IMR-90 (cell line): ENCODE measurements around the gene PLXNB3. TPM values are rescaled to one million over a fixed set of nuclear protein-coding genes. Genes with fewer than 3 reads are reported as not detected.

Experiments
- ATAC-seq: fragments of 200-7000 bp; cut with Tn5 transposase; 2 replicates; pipeline ENCODE4 v1.9.1; 2020; ENCODE audit warnings: low read depth, mild to moderate bottlenecking, moderate library complexity
- BruUV-seq: library from RNA; stranded (reverse); fragments of 400-500 nt; replicated peaks from 2 replicates; lab custom pipeline; 2021; lab: Mats Ljungman, UMichigan
- CTCF ChIA-PET: fragments of 300-600 bp; formaldehyde crosslinking; extraction: SDS; loops from one replicate; lab custom pipeline; 2021; ENCODE audit warnings: antibody characterized with exemption; lab: Yijun Ruan, JAX
- POLR2A ChIA-PET: fragments of 300-600 bp; sonication (Branson Sonifier 250); formaldehyde crosslinking; loops from one replicate; lab custom pipeline; 2022; ENCODE audit warnings: antibody characterized with exemption; ENCODE audit not compliant: unreplicated experiment; lab: Charles Lee
- DNase-seq: peaks from one replicate; pipeline ENCODE4 v3.0.0; 2013
- H2AFZ ChIP-seq: replicated peaks from 2 replicates; pipeline ENCODE3; 2013; ENCODE audit warnings: low read length, mild to moderate bottlenecking; ENCODE audit not compliant: poor library complexity
- H2AK5ac ChIP-seq: 2 replicates; pipeline ENCODE4 v1.6.1; 2013; ENCODE audit warnings: low read depth, low read length, inconsistent platforms
- H2AK9ac ChIP-seq: replicated peaks from 2 replicates; pipeline ENCODE3; 2013; ENCODE audit warnings: mild to moderate bottlenecking, low read depth, low read length, moderate library complexity; ENCODE audit not compliant: poor library complexity
- H2BK120ac ChIP-seq: 2 replicates; pipeline ENCODE4 v1.6.1; 2013; ENCODE audit warnings: low read depth, low read length, inconsistent platforms
- H2BK15ac ChIP-seq: 3 replicates; pipeline ENCODE4 v1.6.1; 2013; ENCODE audit warnings: low read depth, low read length, inconsistent platforms
- H2BK20ac ChIP-seq: 2 replicates; pipeline ENCODE4 v1.6.1; 2013; ENCODE audit warnings: low read depth, mild to moderate bottlenecking, inconsistent platforms, low read length, moderate library complexity
- H2BK5ac ChIP-seq: 2 replicates; pipeline ENCODE4 v1.6.1; 2013; ENCODE audit warnings: mild to moderate bottlenecking, low read depth, low read length, inconsistent platforms; ENCODE audit not compliant: poor library complexity, severe bottlenecking
- H3K14ac ChIP-seq: replicated peaks from 2 replicates; pipeline ENCODE4 v1.6.1; 2013; ENCODE audit warnings: low read depth, low read length, inconsistent platforms
- H3K18ac ChIP-seq: 2 replicates; pipeline ENCODE4 v1.6.1; 2013; ENCODE audit warnings: low read depth, low read length, control low read depth
- H3K23ac ChIP-seq: 2 replicates; pipeline ENCODE4 v1.6.1; 2013; ENCODE audit warnings: low read depth, low read length, inconsistent platforms
- H3K27ac ChIP-seq: 2 replicates; pipeline ENCODE4 v1.5.1; 2013; ENCODE audit warnings: mild to moderate bottlenecking, control low read depth, low read length; ENCODE audit not compliant: insufficient read depth
- H3K27me3 ChIP-seq: 2 replicates; pipeline ENCODE4 v1.6.1; 2013; ENCODE audit warnings: low read length; ENCODE audit not compliant: control insufficient read depth, insufficient read depth
- H3K36me3 ChIP-seq: 2 replicates; pipeline ENCODE4 v1.6.1; 2013; ENCODE audit warnings: low read length, mixed read lengths; ENCODE audit not compliant: control insufficient read depth, insufficient read depth
- H3K4ac ChIP-seq: 2 replicates; pipeline ENCODE4 v1.6.1; 2013; ENCODE audit warnings: low read depth, low read length, inconsistent platforms
- H3K4me1 ChIP-seq: 2 replicates; pipeline ENCODE4 v1.6.1; 2013; ENCODE audit warnings: low read length, mixed read lengths; ENCODE audit not compliant: control insufficient read depth, insufficient read depth
- H3K4me2 ChIP-seq: 2 replicates; pipeline ENCODE4 v1.6.1; 2013; ENCODE audit warnings: low read depth, mild to moderate bottlenecking, control low read depth, low read length, moderate library complexity
- H3K4me3 ChIP-seq: 2 replicates; pipeline ENCODE4 v1.5.1; 2013; ENCODE audit warnings: low read depth, mild to moderate bottlenecking, control low read depth, low read length, moderate library complexity; ENCODE audit not compliant: insufficient read depth
- H3K56ac ChIP-seq: 2 replicates; pipeline ENCODE4 v1.6.1; 2013; ENCODE audit warnings: low read length, inconsistent platforms; ENCODE audit not compliant: insufficient read depth; ENCODE audit errors: extremely low read depth
- H3K79me1 ChIP-seq, 2 experiments: 2 replicates each; pipeline ENCODE4 v1.6.1; 2013; ENCODE audit warnings: low read length in 2 of 2, inconsistent platforms in 1 of 2, low read depth in 1 of 2
- H3K9ac ChIP-seq: 2 replicates; pipeline ENCODE4 v1.6.1; 2013; ENCODE audit warnings: low read depth, low read length, control low read depth
- H3K9me1 ChIP-seq: 2 replicates; pipeline ENCODE4 v1.6.1; 2013; ENCODE audit warnings: low read length, inconsistent platforms; ENCODE audit not compliant: insufficient read depth
- H3K9me3 ChIP-seq: 2 replicates; pipeline ENCODE4 v1.6.1; 2013; ENCODE audit warnings: low read length; ENCODE audit not compliant: control insufficient read depth, insufficient read depth
- H4K20me1 ChIP-seq: 2 replicates; pipeline ENCODE4 v1.6.1; 2013; ENCODE audit warnings: low read length, inconsistent platforms; ENCODE audit not compliant: insufficient read depth
- H4K5ac ChIP-seq: 2 replicates; pipeline ENCODE4 v1.6.1; 2013; ENCODE audit warnings: mild to moderate bottlenecking, low read depth, low read length, control low read depth
- H4K8ac ChIP-seq, 2 experiments: 2 replicates each; pipeline ENCODE4 v1.6.1; 2013; ENCODE audit warnings: low read depth in 2 of 2, low read length in 2 of 2, control low read depth in 1 of 2, inconsistent platforms in 1 of 2
- H4K91ac ChIP-seq: 2 replicates; pipeline ENCODE4 v1.6.1; 2013; ENCODE audit warnings: low read depth, low read length, inconsistent platforms; ENCODE audit not compliant: insufficient read depth
- BHLHE40 ChIP-seq: fragments of 150-350 bp; IDR thresholded peaks from 2 replicates; pipeline ENCODE4 v1.6.1; 2016; ENCODE audit warnings: mild to moderate bottlenecking, low read depth, low read length
- CEBPB ChIP-seq: IDR thresholded peaks from 2 replicates; pipeline ENCODE4 v1.6.1; 2012; ENCODE audit warnings: low read depth, low read length, improper control_type of control experiment
- CTCF ChIP-seq: conservative IDR thresholded peaks from 2 replicates; pipeline ENCODE4 v1.5.1; 2012; ENCODE audit warnings: mild to moderate bottlenecking, low read depth, low read length, improper control_type of control experiment
- ELK1 ChIP-seq: fragments of 150-350 bp; IDR thresholded peaks from 2 replicates; pipeline ENCODE4 v1.6.1; 2016; ENCODE audit warnings: low read depth, mild to moderate bottlenecking, low read length, moderate library complexity, borderline replicate concordance
- MXI1 ChIP-seq: IDR thresholded peaks from 2 replicates; pipeline ENCODE4 v1.6.1; 2012; ENCODE audit warnings: low read depth, mild to moderate bottlenecking, low read length, moderate library complexity, borderline replicate concordance
- POLR2A ChIP-seq: IDR thresholded peaks from 2 replicates; pipeline ENCODE4 v1.6.1; 2012; ENCODE audit warnings: mild to moderate bottlenecking, low read depth, low read length
- RFX5 ChIP-seq: IDR thresholded peaks from 2 replicates; pipeline ENCODE4 v1.8.0; 2012; ENCODE audit warnings: low read depth, mild to moderate bottlenecking, low read length, moderate library complexity
- WGBS, 2 experiments: methylation state at CpG; one replicate each; pipeline versions ENCODE4 v1.1.5 to v1.1.7; 2013; ENCODE audit warnings: missing lambda C conversion rate in 2 of 2; ENCODE audit not compliant: insufficient read length in 1 of 2; ENCODE audit errors: extremely low coverage in 2 of 2; 5-methylcytosine and 5-hydroxymethylcytosine counted together
- dilution Hi-C: fragments of 300-500 bp; cut with HindIII; formaldehyde crosslinking; loops from one replicate; pipeline ENCODE4 v1.14.3; 2018; ENCODE audit warnings: low sequenced_read_pairs; ENCODE audit not compliant: unreplicated experiment
- in situ Hi-C: fragments of 300-500 bp; cut with MboI; formaldehyde crosslinking; loops from 3 replicates; pipeline ENCODE4 v1.14.3; 2019; ENCODE audit warnings: low sequenced_read_pairs, inconsistent platforms, mixed read lengths
- intact Hi-C: fragments of 100-400 bp; cut with micrococcal nuclease; formaldehyde crosslinking; loops from 2 replicates; pipeline ENCODE4 v1.10.0; 2022
- polyA plus RNA-seq, 3 experiments: library from polyadenylated mRNA; depleted of rRNA; stranded (reverse); fragments of >200 nt; gene quantifications; 2 replicates each; pipeline ENCODE4 v1.2.3, GENCODE V29; 2012; ENCODE audit warnings: low replicate concordance in 1 of 3
- total RNA-seq: library from RNA; depleted of rRNA; stranded (reverse); fragments of >200 nt; gene quantifications from 2 replicates; pipeline ENCODE4 v1.2.3, GENCODE V29; 2012

The PLXNB3 gene
- total and polyA plus RNA-seq, 2 of the 4 experiments (the other 2 are of a cell fraction), result 0.36 to 22.3 TPM

DNA sequence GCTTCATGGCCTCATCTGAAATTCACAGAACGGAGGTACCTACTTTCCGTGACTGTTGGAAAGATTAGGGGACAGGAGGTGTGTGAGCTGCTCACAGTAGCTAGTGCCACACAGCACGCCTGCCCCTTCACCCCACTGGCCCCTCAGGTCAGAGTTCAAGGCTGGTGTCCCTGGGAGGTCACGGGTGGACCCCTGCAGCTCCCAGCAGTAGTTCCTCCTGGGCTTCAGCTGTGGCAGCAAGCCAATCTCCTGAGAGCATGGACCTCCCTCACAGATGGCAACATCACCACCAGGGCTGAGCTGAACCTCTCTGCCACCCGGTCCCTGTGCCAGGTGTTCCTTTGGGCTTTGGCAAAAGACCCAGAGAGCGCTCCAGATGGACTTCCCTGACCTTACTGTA is 28.3 kb downstream of the PLXNB3 start:
- no peak overlapping the region for H3K4ac ChIP-seq
- no peak overlapping the region for H2BK120ac ChIP-seq
- no peak overlapping the region for H4K8ac ChIP-seq
- H3K36me3 ChIP-seq, result peaks cover 17% of the 10 kb centered on the region; the same call in 1 of the 2 replicates
- no peak overlapping the region for H2BK20ac ChIP-seq
- H3K18ac ChIP-seq, result no peak overlapping the region
- ChIA-PET CTCF (no interaction called here), POLR2A (no interaction called here)
- H3K79me1 ChIP-seq, result peaks cover 4 to 41% of the 10 kb centered on the region in 2 experiments
- no peak overlapping the region for H2BK5ac ChIP-seq
- intact Hi-C loops, result loop anchor here (5.0 kb wide), 1 partner anchor 135 kb away; the partner anchor contains the start of gene ARHGAP4
- no peak overlapping the region for H3K9ac ChIP-seq
- in situ Hi-C loops, result no loop called here
- peaks cover 4% of the 10 kb centered on the region; the same call in 1 of the 2 replicates for H3K4me1 ChIP-seq
- no peak overlapping the region for H2BK15ac ChIP-seq
- WGBS, 2 experiments, result 88% methylated on average over 3 of the region's 6 CpGs; no CpG with 5 or more reads in 1 of the 2 experiments
- no peaks in the 10 kb centered on the region; the same call in 1 of the 2 replicates for H3K9me3 ChIP-seq
- no peak overlapping the region for H2AK9ac ChIP-seq
- dilution Hi-C loops, result no loop called here
- H3K4me2 ChIP-seq, result no peak overlapping the region
- no peak overlapping the region for H3K56ac ChIP-seq
- no peak overlapping the region for H3K23ac ChIP-seq
- ATAC-seq, result no peak
- DNase-seq, result no peak
- H2AK5ac ChIP-seq, result peak overlapping the region; percentile 13
- TF ChIP-seq CEBPB, result no peak
- no peak for TF ChIP-seq ELK1
- TF ChIP-seq RFX5, result no peak
- no peak for TF ChIP-seq BHLHE40
- no peak for TF ChIP-seq MXI1
- no peak for TF ChIP-seq CTCF
- TF ChIP-seq POLR2A, result no peak
- H4K20me1 ChIP-seq, result 0 out of 2 replicates have a peak, but pooled peaks cover 6% of the 10 kb centered on the region
- H3K27me3 ChIP-seq, result no peaks in the 10 kb centered on the region
- no peak overlapping the region for H3K14ac ChIP-seq
- BruUV-seq, result no TSS peak
- no peak overlapping the region for H2AFZ ChIP-seq
- H4K91ac ChIP-seq, result no peak overlapping the region
- peaks cover 6% of the 10 kb centered on the region; the same call in 1 of the 2 replicates for H3K9me1 ChIP-seq
- no peak overlapping the region for H4K5ac ChIP-seq
- H3K4me3 ChIP-seq, result no peak overlapping the region
- no peak overlapping the region for H3K27ac ChIP-seq
